Testis (tissue), 3 donors: Measurements from ENCODE around the gene PARVB. TPM values are rescaled to one million over a fixed set of nuclear protein-coding genes. Genes with fewer than 3 reads are reported as not detected.

Experiments
- DNase-seq: peaks from one replicate; pipeline ENCODE4 v3.0.0-alpha.2; 2019
- H3K27ac ChIP-seq, 2 donors: fragments of 200-600 bp; sonication (generic); one replicate each; pipeline ENCODE4 v1.5.1; 2019
- H3K27me3 ChIP-seq: fragments of 200-600 bp; sonication (generic); one replicate; pipeline ENCODE4 v1.5.1; 2019
- H3K36me3 ChIP-seq: fragments of 200-600 bp; sonication (generic); one replicate; pipeline ENCODE4 v1.5.1; 2017; ENCODE audit warnings: low read depth; ENCODE audit errors: missing control alignments
- H3K4me1 ChIP-seq: fragments of 200-600 bp; sonication (generic); one replicate; pipeline ENCODE4 v1.5.1; 2019
- H3K4me3 ChIP-seq, 2 donors: fragments of 200-600 bp; sonication (generic); one replicate each; pipeline ENCODE4 v1.5.1; 2017 to 2019
- H3K9me3 ChIP-seq: fragments of 200-600 bp; sonication (generic); one replicate; pipeline ENCODE4 v1.5.1; 2017
- CTCF ChIP-seq, 3 experiments: fragments of 450-650 bp in 2 of 3; fragments of 200-600 bp in 1 of 3; sonication (generic) in 1 of 3; IDR thresholded peaks; one replicate each; pipeline ENCODE4 v1.5.1; 2016 to 2019; ENCODE audit warnings: antibody characterized with exemption in 3 of 3, mild to moderate bottlenecking in 2 of 3, moderate library complexity in 1 of 3
- POLR2A ChIP-seq: fragments of 450-650 bp; IDR thresholded peaks from one replicate; pipeline ENCODE4 v1.6.1; 2017; ENCODE audit warnings: antibody characterized with exemption, mild to moderate bottlenecking, moderate library complexity
- WGBS, 2 donors: methylation state at CpG; one replicate each; pipeline ENCODE4 v1.1.5; 2018; 5-methylcytosine and 5-hydroxymethylcytosine counted together
- intact Hi-C: fragments of 100-400 bp; cut with DNase I; formaldehyde crosslinking; loops from one replicate; pipeline ENCODE4 v1.15.1; 2023; ENCODE audit warnings: low total_unique reads
- polyA plus RNA-seq: library from polyadenylated mRNA; stranded (reverse); fragments of 350-450 nt; fragmentation: Illumina TruSeq; extraction: RNeasy Lipid Tissue Mini Kit (QIAGEN cat#74804); gene quantifications from one replicate; pipeline ENCODE4 v1.2.3, GENCODE V29; 2014; ENCODE audit warnings: low read depth, low replicate concordance; ENCODE audit not compliant: insufficient read depth
- total RNA-seq, 2 donors: library from RNA; depleted of rRNA; stranded (reverse); fragments of >200 nt; gene quantifications; one replicate each; pipeline ENCODE4 v1.2.3, GENCODE V29; 2016

The PARVB gene
- total and polyA plus RNA-seq, 3 donors from 2014 or later = 11.6 to 27.5 (median 23.7) TPM

- DNase-seq = no peak
- Histone ChIP-seq H3K4me1 (no peaks in the 10 kb centered on the region), H3K9me3 (no peaks in the 10 kb centered on the region), H3K4me3 (no peak overlapping the region), H3K27me3 (no peaks in the 10 kb centered on the region), H3K36me3 (no peaks in the 10 kb centered on the region), H3K27ac (no peak overlapping the region)
- no peak for TF ChIP-seq POLR2A
- TF ChIP-seq CTCF (IDR thresholded peaks at IDR 0.05) = no peak
- intact Hi-C loops = no loop called here
- WGBS, 2 donors = 70 to 71% methylated on average over 11 of the region's 11 CpGs
Measured at GRCh38 chr22:44202261-44202789, 178.2 kb downstream of the PARVB start.

- no peak for TF ChIP-seq POLR2A
- Histone ChIP-seq H3K9me3 (no peaks in the 10 kb centered on the region), H3K4me3 (no peak overlapping the region), H3K27me3 (no peaks in the 10 kb centered on the region), H3K36me3 (no peaks in the 10 kb centered on the region), H3K27ac (no peak overlapping the region), H3K4me1 (no peaks in the 10 kb centered on the region)
- intact Hi-C loops = no loop called here
- WGBS, 2 donors = 65 to 73% methylated on average over 6 of the region's 6 CpGs
- DNase-seq = no peak
Measured at GRCh38 chr22:44203203-44203602, 179.1 kb downstream of the PARVB start.

GRCh38 chr22:44204739-44205515, 180.8 kb downstream of the PARVB start:
- no peak for DNase-seq
- TF ChIP-seq POLR2A = no peak
- TF ChIP-seq CTCF (IDR thresholded peaks at IDR 0.05) = no peak
- WGBS, 2 donors = 83 to 94% methylated on average over 8 to 16 of the region's 16 CpGs
- no peaks in the 10 kb centered on the region for H3K27me3 ChIP-seq
- H3K4me1 ChIP-seq = no peaks in the 10 kb centered on the region
- H3K4me3 ChIP-seq = no peak overlapping the region
- no peak overlapping the region for H3K27ac ChIP-seq
- H3K36me3 ChIP-seq = no peaks in the 10 kb centered on the region
- no peaks in the 10 kb centered on the region for H3K9me3 ChIP-seq
- intact Hi-C loops = no loop called here

GRCh38 chr22:44205516-44206329, 181.6 kb downstream of the PARVB start:
- Histone ChIP-seq H3K4me1 (no peaks in the 10 kb centered on the region), H3K9me3 (no peaks in the 10 kb centered on the region), H3K27me3 (no peaks in the 10 kb centered on the region), H3K4me3 (no peak overlapping the region), H3K27ac (no peak overlapping the region), H3K36me3 (no peaks in the 10 kb centered on the region)
- 92% methylated on average over 15 of the region's 16 CpGs; no CpG with 5 or more reads in 1 of the 2 donors for WGBS, 2 donors
- TF ChIP-seq POLR2A = no peak
- no peak for TF ChIP-seq CTCF (IDR thresholded peaks at IDR 0.05)
- intact Hi-C loops = no loop called here
- DNase-seq = no peak

- H3K9me3 ChIP-seq = no peaks in the 10 kb centered on the region
- TF ChIP-seq CTCF (IDR thresholded peaks at IDR 0.05) (no peak), POLR2A (no peak)
- DNase-seq = no peak
- H3K36me3 ChIP-seq = no peaks in the 10 kb centered on the region
- intact Hi-C loops = no loop called here
- no peaks in the 10 kb centered on the region for H3K27me3 ChIP-seq
- H3K4me1 ChIP-seq = no peaks in the 10 kb centered on the region
- WGBS, 2 donors = 79 to 89% methylated on average over 8 to 9 of the region's 9 CpGs
- H3K4me3 ChIP-seq = no peak overlapping the region
- H3K27ac ChIP-seq = no peak overlapping the region
Measured at GRCh38 chr22:44206330-44206645, 182.2 kb downstream of the PARVB start.
